Ishikawa (cell line): ENCODE data around the gene TMEM161A.

Experiments
- CEBPB ChIP-seq: IDR thresholded peaks from 2 replicates; pipeline ENCODE4 v1.6.1; 2012
- CREB1 ChIP-seq: IDR thresholded peaks from 2 replicates; pipeline ENCODE4 v1.6.1; 2012; ENCODE audit warnings: low read depth
- EGR1 ChIP-seq: IDR thresholded peaks from 2 replicates; pipeline ENCODE4 v1.6.1; 2012
- EP300 ChIP-seq: IDR thresholded peaks from 2 replicates; pipeline ENCODE4 v1.6.1; 2012; ENCODE audit warnings: borderline replicate concordance
- MAX ChIP-seq: IDR thresholded peaks from 2 replicates; pipeline ENCODE4 v1.6.1; 2012
- NFIC ChIP-seq: IDR thresholded peaks from 2 replicates; pipeline ENCODE4 v1.6.1; 2012
- RAD21 ChIP-seq: IDR thresholded peaks from 2 replicates; pipeline ENCODE4 v1.6.1; 2012; ENCODE audit warnings: low read depth
- REST ChIP-seq: IDR thresholded peaks from 2 replicates; pipeline ENCODE4 v1.6.1; 2012; ENCODE audit warnings: low read depth, mild to moderate bottlenecking
- TAF1 ChIP-seq: IDR thresholded peaks from 2 replicates; pipeline ENCODE4 v1.6.1; 2012; ENCODE audit warnings: low read depth, mild to moderate bottlenecking
- TCF12 ChIP-seq: IDR thresholded peaks from 2 replicates; pipeline ENCODE4 v1.6.1; 2012; ENCODE audit warnings: low read depth
- TEAD4 ChIP-seq: IDR thresholded peaks from 2 replicates; pipeline ENCODE4 v1.6.1; 2012
- USF1 ChIP-seq: IDR thresholded peaks from 2 replicates; pipeline ENCODE4 v1.6.1; 2012
- YY1 ChIP-seq: IDR thresholded peaks from 2 replicates; pipeline ENCODE4 v1.6.1; 2012; ENCODE audit warnings: low read depth
- ZBTB7A ChIP-seq: IDR thresholded peaks from 2 replicates; pipeline ENCODE4 v1.6.1; 2012; ENCODE audit warnings: low read depth

Gene TMEM161A

GRCh38 chr19:19176950-19177349, 38.7 kb upstream of the TMEM161A start:
- TF ChIP-seq USF1 (peak; percentile 76), MAX (0 out of 2 replicates have a peak, but pooled peaks have one; percentile 37), EGR1 (no peak)

- TF ChIP-seq EP300 (no peak), REST (no peak), TEAD4 (no peak), CREB1 (no peak), USF1 (no peak), ZBTB7A (no peak), EGR1 (no peak), CEBPB (peak; percentile 90), TCF12 (no peak; the same call in 1 of the 2 replicates)
These were observed 33.7 kb upstream of the TMEM161A start for GRCh38 chr19:19171821-19172532.

- TF ChIP-seq ZBTB7A (peak; percentile 61; the same call in 1 of the 2 replicates), CREB1 (no peak), TCF12 (no peak)
These were observed 32.8 kb upstream of the TMEM161A start for GRCh38 chr19:19170873-19171672.

GRCh38 chr19:19170053-19170872, 32.0 kb upstream of the TMEM161A start, which contains the start of gene MEF2B:
Gene MEF2B (minus strand): TSS chr19:19170263. CDS start chr19:19150735, 19,528 bp downstream.
- no peak for TF ChIP-seq TEAD4
- peak; percentile 71 for TF ChIP-seq ZBTB7A

GRCh38 chr19:19169236-19170052, 31.2 kb upstream of the TMEM161A start:
- TF ChIP-seq RAD21, result no peak
- no peak; the same call in 1 of the 2 replicates for TF ChIP-seq MAX
- TF ChIP-seq TCF12, result no peak
- no peak for TF ChIP-seq YY1
- TF ChIP-seq ZBTB7A, result no peak
- TF ChIP-seq USF1, result no peak
- TF ChIP-seq EGR1, result no peak
- TF ChIP-seq EP300, result no peak
- no peak for TF ChIP-seq TAF1
- no peak for TF ChIP-seq NFIC

- TF ChIP-seq TEAD4 (no peak), EGR1 (no peak), NFIC (no peak), CEBPB (no peak), EP300 (no peak), USF1 (no peak), YY1 (no peak), TCF12 (no peak), ZBTB7A (no peak), CREB1 (no peak)
These were observed 29.3 kb upstream of the TMEM161A start for GRCh38 chr19:19167612-19168011.
